ENCODE measurements around the gene TIMP3.

DNA sequence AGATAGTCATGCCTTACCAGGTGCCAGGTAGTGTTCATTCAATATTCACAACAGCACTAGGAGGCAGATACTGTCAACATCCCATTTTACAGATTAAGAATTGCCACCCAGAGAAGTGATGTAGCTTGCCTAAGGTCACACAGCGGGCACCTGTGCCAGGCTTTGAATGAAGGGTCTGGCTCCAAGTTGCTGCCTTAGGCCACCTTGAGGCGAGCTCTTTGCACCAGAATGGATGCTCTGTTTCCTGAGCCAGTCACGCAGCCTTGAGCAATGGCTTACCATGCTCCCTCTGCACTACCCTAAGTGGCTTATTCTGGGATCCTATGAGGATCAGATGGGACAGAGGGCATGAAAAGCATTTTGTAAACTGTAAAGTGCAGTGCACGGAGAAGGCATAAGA lies 25.1 kb upstream of the TIMP3 start:
- TF ChIP-seq, protein P1, sequence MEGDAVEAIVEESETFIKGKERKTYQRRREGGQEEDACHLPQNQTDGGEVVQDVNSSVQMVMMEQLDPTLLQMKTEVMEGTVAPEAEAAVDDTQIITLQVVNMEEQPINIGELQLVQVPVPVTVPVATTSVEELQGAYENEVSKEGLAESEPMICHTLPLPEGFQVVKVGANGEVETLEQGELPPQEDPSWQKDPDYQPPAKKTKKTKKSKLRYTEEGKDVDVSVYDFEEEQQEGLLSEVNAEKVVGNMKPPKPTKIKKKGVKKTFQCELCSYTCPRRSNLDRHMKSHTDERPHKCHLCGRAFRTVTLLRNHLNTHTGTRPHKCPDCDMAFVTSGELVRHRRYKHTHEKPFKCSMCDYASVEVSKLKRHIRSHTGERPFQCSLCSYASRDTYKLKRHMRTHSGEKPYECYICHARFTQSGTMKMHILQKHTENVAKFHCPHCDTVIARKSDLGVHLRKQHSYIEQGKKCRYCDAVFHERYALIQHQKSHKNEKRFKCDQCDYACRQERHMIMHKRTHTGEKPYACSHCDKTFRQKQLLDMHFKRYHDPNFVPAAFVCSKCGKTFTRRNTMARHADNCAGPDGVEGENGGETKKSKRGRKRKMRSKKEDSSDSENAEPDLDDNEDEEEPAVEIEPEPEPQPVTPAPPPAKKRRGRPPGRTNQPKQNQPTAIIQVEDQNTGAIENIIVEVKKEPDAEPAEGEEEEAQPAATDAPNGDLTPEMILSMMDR (IDR thresholded peaks at IDR 0.05): no peak
- TF ChIP-seq EP300 (IDR thresholded peaks at IDR 0.05): no peak

Measured in esophagus muscularis mucosa (tissue), 3 donors.